Tibial nerve (tissue), 4 donors: ENCODE data around the gene GRB2. TPM values are rescaled to one million over a fixed set of nuclear protein-coding genes. Genes with fewer than 3 reads are reported as not detected.
"Not testable (repeated sequence)": the region's sequence is repeated elsewhere in the genome, so short reads cannot be mapped to it uniquely, and the experiment has no call there.

ENCODE experiments used
- DNase-seq, 2 donors: peaks; one replicate each; pipeline ENCODE4 v3.0.0-alpha.2; 2019; ENCODE audit warnings: low spot score in 2 of 2
- H3K27ac ChIP-seq, 4 donors: fragments of 200-600 bp; sonication (generic) in 3 of 4; one replicate each; pipeline ENCODE4 v1.5.1; 2017 to 2019; ENCODE audit warnings: mild to moderate bottlenecking in 1 of 4
- H3K27me3 ChIP-seq, 2 donors: fragments of 200-600 bp; sonication (generic) in 1 of 2; one replicate each; pipeline versions ENCODE4 v1.5.1 to v1.6.0; 2017 to 2019
- H3K36me3 ChIP-seq, 3 donors: fragments of 200-600 bp; sonication (generic); one replicate each; pipeline ENCODE4 v1.5.1; 2018 to 2019
- H3K4me1 ChIP-seq, 4 donors: fragments of 200-600 bp; sonication (generic) in 3 of 4; one replicate each; pipeline ENCODE4 v1.5.1; 2017 to 2019
- H3K4me3 ChIP-seq, 4 donors: fragments of 200-600 bp; sonication (generic) in 3 of 4; one replicate each; pipeline ENCODE4 v1.5.1; 2017 to 2019; ENCODE audit warnings: mild to moderate bottlenecking in 1 of 4, moderate library complexity in 1 of 4
- H3K9me3 ChIP-seq, 4 donors: fragments of 200-600 bp; sonication (generic) in 3 of 4; one replicate each; pipeline ENCODE4 v1.5.1; 2017 to 2019
- CTCF ChIP-seq, 5 experiments: fragments of 200-600 bp in 3 of 5; fragments of 450-650 bp in 2 of 5; sonication (generic) in 3 of 5; IDR thresholded peaks; one replicate each; pipeline ENCODE4 v1.5.1; 2016 to 2019; ENCODE audit warnings: antibody characterized with exemption in 5 of 5, mild to moderate bottlenecking in 3 of 5, moderate library complexity in 2 of 5
- EP300 ChIP-seq, 2 donors: sonication (generic); formaldehyde crosslinking; IDR thresholded peaks; one replicate each; pipeline ENCODE4 v1.6.1; 2017; ENCODE audit warnings: antibody characterized with exemption in 2 of 2, mild to moderate bottlenecking in 1 of 2
- POLR2A ChIP-seq, 2 donors: fragments of 450-650 bp; IDR thresholded peaks; one replicate each; pipeline ENCODE4 v1.6.1; 2017; ENCODE audit warnings: antibody characterized with exemption in 2 of 2, mild to moderate bottlenecking in 2 of 2, moderate library complexity in 2 of 2
- WGBS, 2 donors: methylation state at CpG; one replicate each; pipeline ENCODE4 v1.1.5; 2018; 5-methylcytosine and 5-hydroxymethylcytosine counted together
- total RNA-seq, 4 donors: library from RNA; depleted of rRNA; stranded (reverse); fragments of >200 nt; gene quantifications; one replicate each; pipeline ENCODE4 v1.1.0, GENCODE V29; 2016

Gene GRB2
- total RNA-seq, 4 donors from 2014 or later: 77.6 to 139 (median 133) TPM

GRCh38 chr17:75301502-75302206 is 103.8 kb downstream of the GRB2 start:
- no peaks in the 10 kb centered on the region for H3K9me3 ChIP-seq
- no peaks in the 10 kb centered on the region for H3K36me3 ChIP-seq
- no peak for DNase-seq
- no peaks in the 10 kb centered on the region for H3K4me1 ChIP-seq
- H3K27ac ChIP-seq: no peak overlapping the region
- no peaks in the 10 kb centered on the region for H3K27me3 ChIP-seq
- no peak overlapping the region for H3K4me3 ChIP-seq
- TF ChIP-seq POLR2A (IDR thresholded peaks at IDR 0.05) (no peak), CTCF (IDR thresholded peaks at IDR 0.05) (no peak), EP300 (IDR thresholded peaks at IDR 0.05) (peak in 1 of 2 donors; percentile 7)
- 83 to 86% methylated on average over 16 to 17 of the region's 17 CpGs for WGBS, 2 donors

GRCh38 chr17:75301049-75301448 is 104.4 kb downstream of the GRB2 start:
- H3K27me3 ChIP-seq: no peaks in the 10 kb centered on the region
- no peak overlapping the region for H3K27ac ChIP-seq
- DNase-seq: no peak
- TF ChIP-seq POLR2A (IDR thresholded peaks at IDR 0.05) (no peak), CTCF (IDR thresholded peaks at IDR 0.05) (no peak), EP300 (IDR thresholded peaks at IDR 0.05) (no peak)
- H3K36me3 ChIP-seq: no peaks in the 10 kb centered on the region
- 71 to 74% methylated on average over 9 of the region's 9 CpGs for WGBS, 2 donors
- H3K4me3 ChIP-seq: no peak overlapping the region
- no peaks in the 10 kb centered on the region for H3K4me1 ChIP-seq
- no peaks in the 10 kb centered on the region for H3K9me3 ChIP-seq

GRCh38 chr17:75300280-75300679 is 105.2 kb downstream of the GRB2 start:
- Histone ChIP-seq H3K9me3 (no peaks in the 10 kb centered on the region), H3K36me3 (no peaks in the 10 kb centered on the region), H3K4me3 (no peak overlapping the region), H3K4me1 (no peaks in the 10 kb centered on the region), H3K27me3 (no peaks in the 10 kb centered on the region), H3K27ac (no peak overlapping the region)
- no peak for DNase-seq
- 77 to 82% methylated on average over 7 of the region's 7 CpGs for WGBS, 2 donors
- TF ChIP-seq EP300 (IDR thresholded peaks at IDR 0.05) (no peak), POLR2A (IDR thresholded peaks at IDR 0.05) (no peak), CTCF (IDR thresholded peaks at IDR 0.05) (no peak)

- TF ChIP-seq CTCF (IDR thresholded peaks at IDR 0.05): no peak
- TF ChIP-seq EP300 (IDR thresholded peaks at IDR 0.05): peak in 1 of 2 donors; percentile 8
- no peak for TF ChIP-seq POLR2A (IDR thresholded peaks at IDR 0.05)
- peak overlapping the region in 3 of 4 donors; percentile 70 to 73 (median 71) for H3K27ac ChIP-seq
- no peaks in the 10 kb centered on the region for H3K9me3 ChIP-seq
- no peaks in the 10 kb centered on the region for H3K36me3 ChIP-seq
- no peak for DNase-seq
- no peak overlapping the region for H3K4me3 ChIP-seq
- WGBS, 2 donors: 78 to 85% methylated on average over 8 of the region's 8 CpGs
- no peaks in the 10 kb centered on the region for H3K27me3 ChIP-seq
- H3K4me1 ChIP-seq: no peaks in the 10 kb centered on the region
Observed at GRCh38 chr17:75295201-75296158, 110.0 kb downstream of the GRB2 start.

GRCh38 chr17:75292810-75293448 is 112.5 kb downstream of the GRB2 start:
- 59 to 64% methylated on average over 16 of the region's 16 CpGs for WGBS, 2 donors

More at GRCh38 chr17:75292810-75293448, 112.5 kb downstream of the GRB2 start:
- not testable (repeated sequence) for H3K9me3 ChIP-seq, H3K27me3 ChIP-seq, H3K4me3 ChIP-seq, H3K4me1 ChIP-seq, DNase-seq, H3K36me3 ChIP-seq
- H3K27ac ChIP-seq: peak overlapping the region in 2 of 4 donors; percentile 15 to 41
